ENCODE results near the gene CHD8.

DNA sequence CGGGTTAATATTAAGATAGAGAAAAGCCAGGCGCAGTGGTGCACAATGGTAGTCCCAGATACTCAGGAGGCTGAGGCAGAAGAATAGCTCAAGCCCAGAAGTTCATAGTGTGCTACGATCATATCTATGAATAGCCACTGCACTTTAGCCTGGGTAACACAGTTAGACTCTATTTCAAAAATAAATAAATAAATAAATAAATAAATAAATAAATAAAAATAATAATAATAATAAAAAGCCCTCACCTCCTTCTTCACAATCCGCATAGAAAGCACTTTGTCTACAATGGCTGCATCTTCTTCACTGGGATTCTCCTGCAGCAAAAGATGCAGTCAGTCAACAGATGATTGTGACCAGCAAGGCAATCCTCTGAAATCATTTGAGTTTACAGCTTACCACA, 40.6 kb downstream of the CHD8 start:
- TF ChIP-seq POLR2A (IDR thresholded peaks at IDR 0.05; ENCODE audit: low read length) (no peak), GATA1 (IDR thresholded peaks at IDR 0.05; ENCODE audit: low read depth, low read length) (no peak)
